Progenitor cell of endocrine pancreas (in vitro differentiated cells): ENCODE measurements around the gene SPARCL1. TPM values are rescaled to one million over a fixed set of nuclear protein-coding genes. Genes with fewer than 3 reads are reported as not detected.
"Not testable (repeated sequence)": the region's sequence is repeated elsewhere in the genome, so short reads cannot be mapped to it uniquely, and the experiment has no call there.

Experiments
- DNase-seq: peaks from one replicate; pipeline ENCODE4 v3.0.0; 2021; ENCODE audit warnings: low spot score; ENCODE audit not compliant: unreplicated experiment
- H3K27ac Mint-ChIP-seq: 2 replicates; pipeline ENCODE4 v1.8.0; 2021; ENCODE audit warnings: mild to moderate bottlenecking, moderate library complexity, mixed read lengths
- H3K27me3 Mint-ChIP-seq: 2 replicates; pipeline ENCODE4 v1.8.0; 2021; ENCODE audit warnings: mixed read lengths
- H3K36me3 Mint-ChIP-seq: 2 replicates; pipeline ENCODE4 v1.8.0; 2022; ENCODE audit warnings: mixed read lengths; ENCODE audit not compliant: insufficient read depth
- H3K4me1 Mint-ChIP-seq: 2 replicates; pipeline ENCODE4 v1.8.0; 2021; ENCODE audit warnings: low read depth, mixed read lengths
- H3K4me3 Mint-ChIP-seq: 2 replicates; pipeline ENCODE4 v1.8.0; 2021; ENCODE audit warnings: low read depth, mild to moderate bottlenecking, moderate library complexity, mixed read lengths
- H3K9me3 Mint-ChIP-seq: 2 replicates; pipeline ENCODE4 v1.8.0; 2021; ENCODE audit warnings: low read depth, mixed read lengths
- CTCF ChIP-seq: fragments of 200-600 bp; sonication (generic); IDR thresholded peaks from one replicate; pipeline ENCODE4 v1.5.0; 2021; ENCODE audit warnings: antibody characterized with exemption, mild to moderate bottlenecking; ENCODE audit not compliant: unreplicated experiment
- total RNA-seq: library from RNA; stranded (reverse); gene quantifications from 2 replicates; pipeline ENCODE4 v1.2.1, GENCODE V29; 2021

SPARCL1 gene
- total RNA-seq, 1 donor from 2014 or later: 0.41 TPM

GRCh38 chr4:87427518-87427868 lies 101.7 kb downstream of the SPARCL1 start:
- no peak overlapping the region for H3K27ac Mint-ChIP-seq
- H3K36me3 Mint-ChIP-seq: no peaks in the 10 kb centered on the region
- no peak for DNase-seq
- peaks cover 21% of the 10 kb centered on the region for H3K4me1 Mint-ChIP-seq
- H3K4me3 Mint-ChIP-seq: no peak overlapping the region
- no peaks in the 10 kb centered on the region for H3K9me3 Mint-ChIP-seq
- no peak for TF ChIP-seq CTCF
- H3K27me3 Mint-ChIP-seq: no peaks in the 10 kb centered on the region

GRCh38 chr4:87426865-87427517 lies 102.2 kb downstream of the SPARCL1 start:
- Mint-ChIP-seq H3K4me3 (no peak overlapping the region), H3K9me3 (no peaks in the 10 kb centered on the region), H3K4me1 (peaks cover 21% of the 10 kb centered on the region), H3K27ac (no peak overlapping the region), H3K27me3 (no peaks in the 10 kb centered on the region), H3K36me3 (no peaks in the 10 kb centered on the region)
- no peak for TF ChIP-seq CTCF
- DNase-seq: no peak

GRCh38 chr4:87425711-87426110 lies 103.5 kb downstream of the SPARCL1 start:
- no peak for TF ChIP-seq CTCF
- Mint-ChIP-seq H3K27ac (no peak overlapping the region), H3K4me3 (no peak overlapping the region), H3K27me3 (no peaks in the 10 kb centered on the region), H3K9me3 (no peaks in the 10 kb centered on the region), H3K36me3 (no peaks in the 10 kb centered on the region), H3K4me1 (peaks cover 31% of the 10 kb centered on the region)
- DNase-seq: no peak

GRCh38 chr4:87424099-87424543 lies 105.1 kb downstream of the SPARCL1 start:
- H3K4me1 Mint-ChIP-seq: peaks cover 45% of the 10 kb centered on the region
- not testable (repeated sequence) for H3K27me3 Mint-ChIP-seq, H3K9me3 Mint-ChIP-seq, H3K36me3 Mint-ChIP-seq, DNase-seq
- H3K4me3 Mint-ChIP-seq: peak overlapping the region; percentile 97
- peak overlapping the region; percentile 94 for H3K27ac Mint-ChIP-seq

Other genes with a start within 250 kb of the SPARCL1 start
- 0.16 and 0.31 TPM in 2 replicates for gene HSD17B13, start 206.5 kb downstream of the SPARCL1 start, total RNA-seq
- gene HSD17B11, start 138.2 kb downstream of the SPARCL1 start, total RNA-seq: 28.2 and 31.7 TPM in 2 replicates
- 35.1 and 37.8 TPM in 2 replicates for gene NUDT9, start 106.8 kb downstream of the SPARCL1 start, total RNA-seq
- gene DSPP, start 79.2 kb upstream of the SPARCL1 start, total RNA-seq: not detected in 2 replicates
- gene DMP1, start 120.9 kb upstream of the SPARCL1 start, total RNA-seq: not detected in 2 replicates